Kidney (tissue), 14 donors: ENCODE data around the gene RNASEH2C. TPM values are rescaled to one million over a fixed set of nuclear protein-coding genes. Genes with fewer than 3 reads are reported as not detected.

Source experiments
- DNase-seq, 5 donors: peaks; one replicate each; pipeline ENCODE4 v3.0.0-alpha.2; 2013 to 2020
- FAIRE-seq: peaks from 2 replicates; lab custom pipeline; 2012; peaks lifted over from hg19 to GRCh38; lab: Jason Lieb, UNC
- H3K27ac ChIP-seq, 2 donors: one replicate each; pipeline ENCODE4 v1.7.0; 2013; ENCODE audit warnings: low read depth in 2 of 2, low read length in 2 of 2, inconsistent platforms in 1 of 2
- H3K27me3 ChIP-seq: one replicate; pipeline ENCODE4 v1.7.1; 2013; ENCODE audit warnings: low read length, inconsistent platforms; ENCODE audit not compliant: control insufficient read depth, insufficient read depth
- H3K36me3 ChIP-seq, 3 donors: one replicate each; pipeline versions ENCODE4 v1.7.0 to v1.7.1; 2013; ENCODE audit warnings: low read length in 3 of 3, control low read depth in 1 of 3, inconsistent platforms in 1 of 3; ENCODE audit not compliant: insufficient read depth in 3 of 3, control insufficient read depth in 2 of 3
- H3K4me1 ChIP-seq, 3 donors: one replicate each; pipeline versions ENCODE4 v1.7.0 to v1.7.1; 2013; ENCODE audit warnings: low read length in 3 of 3, inconsistent platforms in 1 of 3, low read depth in 1 of 3; ENCODE audit not compliant: control insufficient read depth in 2 of 3, insufficient read depth in 2 of 3
- H3K4me3 ChIP-seq, 3 donors: one replicate each; pipeline versions ENCODE4 v1.7.0 to v1.8.1; 2013; ENCODE audit warnings: low read length in 3 of 3, control low read depth in 1 of 3, inconsistent platforms in 1 of 3
- H3K9ac ChIP-seq, 3 donors: one replicate each; pipeline versions ENCODE4 v1.7.0 to v1.7.1; 2013; ENCODE audit warnings: low read length in 3 of 3, control low read depth in 1 of 3, inconsistent platforms in 1 of 3
- H3K9me3 ChIP-seq, 3 donors: one replicate each; pipeline versions ENCODE4 v1.7.0 to v1.7.1; 2013; ENCODE audit warnings: low read length in 3 of 3, control low read depth in 1 of 3, inconsistent platforms in 1 of 3; ENCODE audit not compliant: control insufficient read depth in 2 of 3, insufficient read depth in 1 of 3
- intact Hi-C: fragments of 100-400 bp; cut with DNase I; formaldehyde crosslinking; loops from one replicate; pipeline ENCODE4 v1.11.1; 2022
- polyA plus RNA-seq: library from polyadenylated mRNA; stranded (reverse); fragments of 350-450 nt; fragmentation: Illumina TruSeq; extraction: RNeasy Lipid Tissue Mini Kit (QIAGEN cat#74804); gene quantifications from one replicate; pipeline ENCODE4 v1.2.3, GENCODE V29; 2014; ENCODE audit warnings: low read depth, low replicate concordance; ENCODE audit not compliant: insufficient read depth
- total RNA-seq: library from RNA; stranded (reverse); fragmentation: NEBNext Ultra II Directional; extraction: Animal tissue kit (Norgen Biotek cat#: 25700); gene quantifications from one replicate; pipeline ENCODE4 v1.2.1, GENCODE V29; 2021
- TF ChIP-seq, protein P1 (sequence below): IDR thresholded peaks from 3 replicates; pipeline ENCODE4 v1.5.1; 2012; ENCODE audit warnings: mild to moderate bottlenecking, moderate library complexity, borderline replicate concordance; ENCODE audit not compliant: insufficient read depth; ENCODE audit errors: extremely low read depth
- donor health status: control.
- donor health status: control.
- donor health status: control.
- donor health status: control.
- donor health status: control.
- donor health status: DM: yes; HTN: yes; CAD: no.
- donor health status: Normal renal cell carcinoma (clear cell type).

RNASEH2C gene
- total and polyA plus RNA-seq, 2 donors from 2014 or later: 43.7 to 129 TPM

DNA sequence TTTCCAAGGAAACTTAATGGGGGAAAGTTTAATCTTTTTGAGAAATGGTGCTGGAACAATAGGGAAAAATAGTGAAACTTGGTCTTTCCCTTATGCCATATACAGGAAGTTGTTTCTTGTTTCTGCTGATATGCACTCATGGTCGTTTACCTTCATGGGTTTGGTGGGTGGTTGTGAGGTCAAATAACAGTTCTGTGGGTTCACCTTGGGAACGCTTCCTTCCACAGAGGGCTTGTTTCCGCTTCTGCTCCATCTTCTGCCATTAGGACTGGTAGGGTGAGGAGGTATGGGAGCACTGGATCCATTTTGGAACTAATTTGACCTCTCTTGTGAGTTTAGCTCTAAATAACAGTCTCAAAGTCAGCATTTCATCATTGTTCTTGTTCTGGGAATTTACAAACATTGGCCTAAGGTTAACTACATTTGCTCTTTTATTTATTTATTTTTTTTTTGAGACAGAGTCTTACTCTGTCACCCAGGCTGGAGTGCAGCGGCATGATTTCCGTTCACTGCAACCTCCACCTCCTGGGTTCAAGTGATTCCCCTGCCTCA lies 40.3 kb downstream of the RNASEH2C start:
- Histone ChIP-seq H3K9me3 (no peaks in the 10 kb centered on the region), H3K9ac (no peak overlapping the region), H3K4me1 (no peaks in the 10 kb centered on the region), H3K27me3 (no peaks in the 10 kb centered on the region), H3K36me3 (no peaks in the 10 kb centered on the region), H3K27ac (no peak overlapping the region), H3K4me3 (no peak overlapping the region)
- DNase-seq (no peak), FAIRE-seq (no peak)
- TF ChIP-seq, protein P1, sequence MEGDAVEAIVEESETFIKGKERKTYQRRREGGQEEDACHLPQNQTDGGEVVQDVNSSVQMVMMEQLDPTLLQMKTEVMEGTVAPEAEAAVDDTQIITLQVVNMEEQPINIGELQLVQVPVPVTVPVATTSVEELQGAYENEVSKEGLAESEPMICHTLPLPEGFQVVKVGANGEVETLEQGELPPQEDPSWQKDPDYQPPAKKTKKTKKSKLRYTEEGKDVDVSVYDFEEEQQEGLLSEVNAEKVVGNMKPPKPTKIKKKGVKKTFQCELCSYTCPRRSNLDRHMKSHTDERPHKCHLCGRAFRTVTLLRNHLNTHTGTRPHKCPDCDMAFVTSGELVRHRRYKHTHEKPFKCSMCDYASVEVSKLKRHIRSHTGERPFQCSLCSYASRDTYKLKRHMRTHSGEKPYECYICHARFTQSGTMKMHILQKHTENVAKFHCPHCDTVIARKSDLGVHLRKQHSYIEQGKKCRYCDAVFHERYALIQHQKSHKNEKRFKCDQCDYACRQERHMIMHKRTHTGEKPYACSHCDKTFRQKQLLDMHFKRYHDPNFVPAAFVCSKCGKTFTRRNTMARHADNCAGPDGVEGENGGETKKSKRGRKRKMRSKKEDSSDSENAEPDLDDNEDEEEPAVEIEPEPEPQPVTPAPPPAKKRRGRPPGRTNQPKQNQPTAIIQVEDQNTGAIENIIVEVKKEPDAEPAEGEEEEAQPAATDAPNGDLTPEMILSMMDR: no peak
- intact Hi-C loops: no loop called here

- FAIRE-seq (no peak), DNase-seq (no peak)
- TF ChIP-seq, protein P1: no peak
- no peak overlapping the region for H3K4me3 ChIP-seq
- H3K4me1 ChIP-seq: no peaks in the 10 kb centered on the region
- H3K36me3 ChIP-seq: no peaks in the 10 kb centered on the region
- no peak overlapping the region for H3K27ac ChIP-seq
- no peak overlapping the region for H3K9ac ChIP-seq
- intact Hi-C loops: no loop called here
- H3K27me3 ChIP-seq: no peaks in the 10 kb centered on the region
- H3K9me3 ChIP-seq: no peaks in the 10 kb centered on the region
These were observed 47.6 kb downstream of the RNASEH2C start for GRCh38 chr11:65672982-65673381.

- FAIRE-seq (peak; percentile 41), DNase-seq (no peak)
- no peaks in the 10 kb centered on the region for H3K36me3 ChIP-seq
- no peaks in the 10 kb centered on the region for H3K4me1 ChIP-seq
- intact Hi-C loops: no loop called here
- no peaks in the 10 kb centered on the region for H3K9me3 ChIP-seq
- H3K4me3 ChIP-seq: no peak overlapping the region
- H3K27me3 ChIP-seq: no peaks in the 10 kb centered on the region
- H3K9ac ChIP-seq: no peak overlapping the region
- no peak overlapping the region for H3K27ac ChIP-seq
- TF ChIP-seq, protein P1: no peak
These were observed 48.3 kb downstream of the RNASEH2C start for GRCh38 chr11:65672180-65672860.

Other genes with a start within 250 kb of the RNASEH2C start
- 15,262 TPM for gene MALAT1, start 221.8 kb downstream of the RNASEH2C start, total RNA-seq
- 219 TPM for gene MALAT1, start 221.8 kb downstream of the RNASEH2C start, polyA plus RNA-seq
- 72.2 TPM for gene SCYL1, start 195.7 kb downstream of the RNASEH2C start, total RNA-seq
- gene SCYL1, start 195.7 kb downstream of the RNASEH2C start, polyA plus RNA-seq: 78.9 TPM
- gene LTBP3, start 162.4 kb downstream of the RNASEH2C start, total RNA-seq: 165 TPM
- gene LTBP3, start 162.4 kb downstream of the RNASEH2C start, polyA plus RNA-seq: 61.6 TPM
- gene ZNRD2, start 150.3 kb downstream of the RNASEH2C start, total RNA-seq: 32.0 TPM
- 60.4 TPM for gene ZNRD2, start 150.3 kb downstream of the RNASEH2C start, polyA plus RNA-seq
- gene FAM89B, start 148.3 kb downstream of the RNASEH2C start, total RNA-seq: 36.7 TPM
- gene FAM89B, start 148.3 kb downstream of the RNASEH2C start, polyA plus RNA-seq: 33.5 TPM
- gene EHBP1L1, start 144.7 kb downstream of the RNASEH2C start, total RNA-seq: 95.4 TPM
- 20.5 TPM for gene EHBP1L1, start 144.7 kb downstream of the RNASEH2C start, polyA plus RNA-seq
- gene KCNK7, start 125.0 kb downstream of the RNASEH2C start, total RNA-seq: 0.25 TPM
- not detected for gene KCNK7, start 125.0 kb downstream of the RNASEH2C start, polyA plus RNA-seq
- gene MAP3K11, start 106.6 kb downstream of the RNASEH2C start, total RNA-seq: 89.1 TPM
- gene MAP3K11, start 106.6 kb downstream of the RNASEH2C start, polyA plus RNA-seq: 55.7 TPM
- 44.4 TPM for gene PCNX3, start 105.0 kb downstream of the RNASEH2C start, total RNA-seq
- 13.6 TPM for gene PCNX3, start 105.0 kb downstream of the RNASEH2C start, polyA plus RNA-seq
- 71.0 TPM for gene SIPA1, start 82.7 kb downstream of the RNASEH2C start, total RNA-seq
- gene SIPA1, start 82.7 kb downstream of the RNASEH2C start, polyA plus RNA-seq: 46.4 TPM
- 81.6 TPM for gene RELA, start 57.9 kb downstream of the RNASEH2C start, total RNA-seq
- 34.8 TPM for gene RELA, start 57.9 kb downstream of the RNASEH2C start, polyA plus RNA-seq
- gene KAT5, start 8.5 kb downstream of the RNASEH2C start, total RNA-seq: 74.7 TPM
- gene KAT5, start 8.5 kb downstream of the RNASEH2C start, polyA plus RNA-seq: 68.4 TPM
- gene AP5B1, start 60.2 kb upstream of the RNASEH2C start, total RNA-seq: 18.3 TPM
- 6.3 TPM for gene AP5B1, start 60.2 kb upstream of the RNASEH2C start, polyA plus RNA-seq
- gene OVOL1, start 66.3 kb upstream of the RNASEH2C start, total RNA-seq: 6.6 TPM
- 6.7 TPM for gene OVOL1, start 66.3 kb upstream of the RNASEH2C start, polyA plus RNA-seq
- 1.0 TPM for gene SNX32, start 113.2 kb upstream of the RNASEH2C start, total RNA-seq
- gene SNX32, start 113.2 kb upstream of the RNASEH2C start, polyA plus RNA-seq: 0.43 TPM
- 705 TPM for gene CFL1, start 137.4 kb upstream of the RNASEH2C start, total RNA-seq
- 846 TPM for gene CFL1, start 137.4 kb upstream of the RNASEH2C start, polyA plus RNA-seq
- 54.9 TPM for gene MUS81, start 139.6 kb upstream of the RNASEH2C start, total RNA-seq
- gene MUS81, start 139.6 kb upstream of the RNASEH2C start, polyA plus RNA-seq: 31.2 TPM
- 64.2 TPM for gene EFEMP2, start 152.0 kb upstream of the RNASEH2C start, total RNA-seq
- 60.0 TPM for gene EFEMP2, start 152.0 kb upstream of the RNASEH2C start, polyA plus RNA-seq
- 3.9 TPM for gene CTSW, start 159.0 kb upstream of the RNASEH2C start, total RNA-seq
- 1.3 TPM for gene CTSW, start 159.0 kb upstream of the RNASEH2C start, polyA plus RNA-seq
- gene FIBP, start 167.7 kb upstream of the RNASEH2C start, total RNA-seq: 58.0 TPM
- gene FIBP, start 167.7 kb upstream of the RNASEH2C start, polyA plus RNA-seq: 105 TPM
- 26.1 TPM for gene CCDC85B, start 169.9 kb upstream of the RNASEH2C start, total RNA-seq
- gene CCDC85B, start 169.9 kb upstream of the RNASEH2C start, polyA plus RNA-seq: 31.8 TPM
- 3.2 TPM for gene FOSL1, start 179.6 kb upstream of the RNASEH2C start, total RNA-seq
- 0.37 TPM for gene FOSL1, start 179.6 kb upstream of the RNASEH2C start, polyA plus RNA-seq
- gene C11orf68, start 198.3 kb upstream of the RNASEH2C start, total RNA-seq: 38.0 TPM
- 52.0 TPM for gene C11orf68, start 198.3 kb upstream of the RNASEH2C start, polyA plus RNA-seq
- 51.2 TPM for gene DRAP1, start 198.6 kb upstream of the RNASEH2C start, total RNA-seq
- 150 TPM for gene DRAP1, start 198.6 kb upstream of the RNASEH2C start, polyA plus RNA-seq
- gene TSGA10IP, start 224.7 kb upstream of the RNASEH2C start, total RNA-seq: not detected
- gene TSGA10IP, start 224.7 kb upstream of the RNASEH2C start, polyA plus RNA-seq: not detected
- gene SART1, start 240.9 kb upstream of the RNASEH2C start, total RNA-seq: 48.6 TPM
- 48.7 TPM for gene SART1, start 240.9 kb upstream of the RNASEH2C start, polyA plus RNA-seq